Glomerular endothelial cell (primary cell): ENCODE results near the gene SPATA16. TPM values are rescaled to one million over a fixed set of nuclear protein-coding genes. Genes with fewer than 3 reads are reported as not detected.

Source experiments
- DNase-seq: peaks from one replicate; pipeline ENCODE4 v3.0.0-alpha.2; 2011; ENCODE audit warnings: low read depth, low spot score; ENCODE audit errors: extremely low read depth
- total RNA-seq: library from RNA; depleted of rRNA; stranded (reverse); fragments of >200 nt; gene quantifications from 2 replicates; pipeline ENCODE4 v1.2.3, GENCODE V29; 2015

The SPATA16 gene
- total RNA-seq, 1 donor from 2014 or later = not detected

GRCh38 chr3:172846103-172846561 lies 294.9 kb downstream of the SPATA16 start:
- no peak for DNase-seq

- no peak for DNase-seq
These were observed 296.6 kb downstream of the SPATA16 start for GRCh38 chr3:172844428-172844827.

GRCh38 chr3:172840913-172841312 lies 300.1 kb downstream of the SPATA16 start:
- no peak for DNase-seq

- DNase-seq = no peak
These were observed 300.6 kb downstream of the SPATA16 start for GRCh38 chr3:172840463-172840862.

- DNase-seq = no peak
These were observed 301.4 kb downstream of the SPATA16 start for GRCh38 chr3:172839679-172840078.
